ENCODE measurements around the gene SRRM5. TPM values are rescaled to one million over a fixed set of nuclear protein-coding genes. Genes with fewer than 3 reads are reported as not detected.
A peak's percentile ranks its signal among the peaks of the same experiment; 100 is the strongest.
"Not testable (repeated sequence)": the region's sequence is repeated elsewhere in the genome, so short reads cannot be mapped to it uniquely, and the experiment has no call there.

SRRM5 gene
- total RNA-seq, 1 experiment from 2014 or later = not detected

- intact Hi-C loops (cut with micrococcal nuclease) = no loop called here
- CTCF ChIA-PET = no interaction called here
- TF ChIP-seq RAD21 (IDR thresholded peaks at IDR 0.05; ENCODE audit: low read depth) (peak; percentile 29; the same call in 1 of the 2 replicates), JUND (IDR thresholded peaks at IDR 0.05) (no peak), POLR2AphosphoS5 (IDR thresholded peaks at IDR 0.05; ENCODE audit: low read depth, low read length) (no peak), ATF3 (IDR thresholded peaks at IDR 0.05) (no peak)
- Histone ChIP-seq H3K36me3 (ENCODE audit: control insufficient read depth in 1 of 2, insufficient read depth in 2 of 2, low read length in 2 of 2) (peaks cover 4 to 18% of the 10 kb centered on the region in 2 experiments; a peak in 2 of 4 replicates), H3K9me3 (ENCODE audit: control insufficient read depth in 1 of 2, insufficient read depth in 1 of 2, low read depth in 1 of 2, low read length in 2 of 2) (no peaks in the 10 kb centered on the region), H3K4me2 (ENCODE audit: low read length) (no peak overlapping the region), H3K27ac (ENCODE audit: low read depth, low read length) (no peak overlapping the region), H4K20me1 (ENCODE audit: insufficient read depth) (no peaks in the 10 kb centered on the region), H2AFZ (ENCODE audit: low read depth, low read length, poor library complexity, severe bottlenecking) (no peak overlapping the region), H3K4me1 (ENCODE audit: control insufficient read depth in 1 of 2, insufficient read depth in 2 of 2, low read length in 2 of 2) (peaks cover 9 to 14% of the 10 kb centered on the region in 2 experiments; a peak in 3 of 4 replicates), H3K79me2 (ENCODE audit: insufficient read depth, low read length) (peaks cover 41% of the 10 kb centered on the region), H3K4me3 (replicated peaks in 1 of 2; ENCODE audit: low read depth in 1 of 2, low read length in 2 of 2) (no peak overlapping the region), H3K27me3 (ENCODE audit: insufficient read depth, low read length) (no peaks in the 10 kb centered on the region), H3K9me2 (ENCODE audit: insufficient read depth) (no peaks in the 10 kb centered on the region), H3K9ac (ENCODE audit: low read length) (no peak overlapping the region)
- TSS peak; percentile 4 for BruUV-seq (replicated peaks)
- RAD21 ChIA-PET (ENCODE audit: low non-redundant PET in 1 of 2, low total read pairs in 2 of 2, uncharacterized antibody in 2 of 2, unreplicated experiment in 2 of 2) = no interaction called here
- DNase-seq (ENCODE audit: low read depth, low spot score) = no peak
- POLR2A ChIA-PET = interaction anchor here (1.4 kb wide), 1 partner anchor 18 kb away, joined by 3 read pairs; no protein-coding TSS in a partner anchor
- no peak for ATAC-seq
Observed at GRCh38 chr19:43599635-43600295, 12.1 kb upstream of the SRRM5 start.

- H3K9me2 ChIP-seq (ENCODE audit: insufficient read depth); H3K27ac ChIP-seq (ENCODE audit: low read depth, low read length); CTCF ChIA-PET; DNase-seq (ENCODE audit: low read depth, low spot score); POLR2A ChIA-PET; H3K9me3 ChIP-seq (ENCODE audit: control insufficient read depth in 1 of 2, insufficient read depth in 1 of 2, low read depth in 1 of 2, low read length in 2 of 2); H3K4me3 ChIP-seq (replicated peaks in 1 of 2; ENCODE audit: low read depth in 1 of 2, low read length in 2 of 2); H2AFZ ChIP-seq (ENCODE audit: low read depth, low read length, poor library complexity, severe bottlenecking); BruUV-seq (replicated peaks); ATAC-seq; H3K4me2 ChIP-seq (ENCODE audit: low read length); RAD21 ChIA-PET (ENCODE audit: low non-redundant PET in 1 of 2, low total read pairs in 2 of 2, uncharacterized antibody in 2 of 2, unreplicated experiment in 2 of 2); H4K20me1 ChIP-seq (ENCODE audit: insufficient read depth); H3K27me3 ChIP-seq (ENCODE audit: insufficient read depth, low read length); H3K9ac ChIP-seq (ENCODE audit: low read length); intact Hi-C loops (cut with micrococcal nuclease): not testable (repeated sequence)
- H3K79me2 ChIP-seq (ENCODE audit: insufficient read depth, low read length) = peaks cover 36% of the 10 kb centered on the region
- peaks cover 9 to 12% of the 10 kb centered on the region in 2 experiments; a peak in 3 of 4 replicates for H3K4me1 ChIP-seq (ENCODE audit: control insufficient read depth in 1 of 2, insufficient read depth in 2 of 2, low read length in 2 of 2)
- peaks cover 4 to 18% of the 10 kb centered on the region in 2 experiments; a peak in 2 of 4 replicates for H3K36me3 ChIP-seq (ENCODE audit: control insufficient read depth in 1 of 2, insufficient read depth in 2 of 2, low read length in 2 of 2)
Observed at GRCh38 chr19:43600326-43600725, 11.6 kb upstream of the SRRM5 start.

Measured in HCT116 (cell line).